Esophagus squamous epithelium (tissue), 4 donors: ENCODE measurements around the gene CNBP.

Experiments
- POLR2A ChIP-seq, 4 donors: fragments of 450-650 bp; IDR thresholded peaks; one replicate each; pipeline ENCODE4 v1.6.1; 2017; ENCODE audit warnings: antibody characterized with exemption in 4 of 4, mild to moderate bottlenecking in 4 of 4, moderate library complexity in 3 of 4
- TF ChIP-seq, protein P1 (sequence below), 6 experiments: fragments of 450-650 bp in 4 of 6; fragments of 200-600 bp in 2 of 6; sonication (generic) in 2 of 6; IDR thresholded peaks; one replicate each; pipeline ENCODE4 v1.5.1; 2016 to 2019; ENCODE audit warnings: antibody characterized with exemption in 6 of 6, mild to moderate bottlenecking in 4 of 6, moderate library complexity in 4 of 6

- TF ChIP-seq, protein P1, sequence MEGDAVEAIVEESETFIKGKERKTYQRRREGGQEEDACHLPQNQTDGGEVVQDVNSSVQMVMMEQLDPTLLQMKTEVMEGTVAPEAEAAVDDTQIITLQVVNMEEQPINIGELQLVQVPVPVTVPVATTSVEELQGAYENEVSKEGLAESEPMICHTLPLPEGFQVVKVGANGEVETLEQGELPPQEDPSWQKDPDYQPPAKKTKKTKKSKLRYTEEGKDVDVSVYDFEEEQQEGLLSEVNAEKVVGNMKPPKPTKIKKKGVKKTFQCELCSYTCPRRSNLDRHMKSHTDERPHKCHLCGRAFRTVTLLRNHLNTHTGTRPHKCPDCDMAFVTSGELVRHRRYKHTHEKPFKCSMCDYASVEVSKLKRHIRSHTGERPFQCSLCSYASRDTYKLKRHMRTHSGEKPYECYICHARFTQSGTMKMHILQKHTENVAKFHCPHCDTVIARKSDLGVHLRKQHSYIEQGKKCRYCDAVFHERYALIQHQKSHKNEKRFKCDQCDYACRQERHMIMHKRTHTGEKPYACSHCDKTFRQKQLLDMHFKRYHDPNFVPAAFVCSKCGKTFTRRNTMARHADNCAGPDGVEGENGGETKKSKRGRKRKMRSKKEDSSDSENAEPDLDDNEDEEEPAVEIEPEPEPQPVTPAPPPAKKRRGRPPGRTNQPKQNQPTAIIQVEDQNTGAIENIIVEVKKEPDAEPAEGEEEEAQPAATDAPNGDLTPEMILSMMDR (IDR thresholded peaks at IDR 0.05) = no peak
- TF ChIP-seq POLR2A (IDR thresholded peaks at IDR 0.05) = no peak
These were observed 10.5 kb downstream of the CNBP start for GRCh38 chr3:129173206-129173605.
